Caco-2 (cell line): ENCODE data around the gene CA5B. TPM values are rescaled to one million over a fixed set of nuclear protein-coding genes. Genes with fewer than 3 reads are reported as not detected.
"Not testable (repeated sequence)": the region's sequence is repeated elsewhere in the genome, so short reads cannot be mapped to it uniquely, and the experiment has no call there.

Experiments used
- BruUV-seq: library from RNA; stranded (reverse); fragments of 400-500 nt; replicated peaks from 2 replicates; lab custom pipeline; 2021; lab: Mats Ljungman, UMichigan
- CTCF ChIA-PET: fragments of 300-600 bp; sonication (Branson Sonifier 250); formaldehyde crosslinking; loops from one replicate; lab custom pipeline; 2022; ENCODE audit warnings: antibody characterized with exemption; lab: Charles Lee
- POLR2A ChIA-PET: fragments of 300-600 bp; sonication (Branson Sonifier 250); formaldehyde crosslinking; loops from one replicate; lab custom pipeline; 2022; ENCODE audit warnings: antibody characterized with exemption; lab: Charles Lee
- DNase-seq, 2 experiments: peaks; one replicate each; pipeline versions ENCODE4 v3.0.0 to v3.0.0-alpha.2; 2020 to 2022
- H3K27me3 ChIP-seq: replicated peaks from 2 replicates; pipeline ENCODE4 v1.6.0; 2011; ENCODE audit warnings: low read length; ENCODE audit not compliant: control insufficient read depth, insufficient read depth
- H3K36me3 ChIP-seq: 2 replicates; pipeline ENCODE4 v1.5.1; 2011; ENCODE audit warnings: low read length; ENCODE audit not compliant: control insufficient read depth, insufficient read depth
- H3K4me1 ChIP-seq: fragments of 250-450 bp; sonication (Bioruptor Pico); 2 replicates; pipeline ENCODE4 v1.5.1; 2020; ENCODE audit warnings: mild to moderate bottlenecking
- H3K4me3 ChIP-seq: 2 replicates; pipeline ENCODE4 v1.5.1; 2011; ENCODE audit warnings: low read depth, mild to moderate bottlenecking, control low read depth, low read length
- H3K9me3 ChIP-seq: fragments of 250-450 bp; sonication (Bioruptor Pico); 2 replicates; pipeline ENCODE4 v1.5.1; 2020; ENCODE audit warnings: mild to moderate bottlenecking, moderate library complexity
- H3K27ac Mint-ChIP-seq: one replicate; pipeline ENCODE4 v1.8.0; 2022; ENCODE audit warnings: mixed read lengths; ENCODE audit not compliant: unreplicated experiment
- H3K27me3 Mint-ChIP-seq: one replicate; pipeline ENCODE4 v1.8.0; 2022; ENCODE audit warnings: mixed read lengths; ENCODE audit not compliant: insufficient read depth, unreplicated experiment
- H3K36me3 Mint-ChIP-seq: one replicate; pipeline ENCODE4 v1.8.0; 2022; ENCODE audit warnings: mild to moderate bottlenecking, mixed read lengths; ENCODE audit not compliant: insufficient read depth, unreplicated experiment
- H3K4me1 Mint-ChIP-seq: one replicate; pipeline ENCODE4 v1.8.0; 2022; ENCODE audit warnings: low read depth, mixed read lengths; ENCODE audit not compliant: unreplicated experiment
- H3K4me3 Mint-ChIP-seq: one replicate; pipeline ENCODE4 v1.8.0; 2022; ENCODE audit warnings: mild to moderate bottlenecking, moderate library complexity, mixed read lengths; ENCODE audit not compliant: unreplicated experiment
- H3K9me3 Mint-ChIP-seq: one replicate; pipeline ENCODE4 v1.8.0; 2022; ENCODE audit warnings: mixed read lengths; ENCODE audit not compliant: unreplicated experiment
- intact Hi-C: fragments of 100-400 bp; cut with micrococcal nuclease; formaldehyde crosslinking; loops from one replicate; pipeline ENCODE4 v1.10.0; 2022; ENCODE audit not compliant: unreplicated experiment
- total RNA-seq: library from RNA; stranded (reverse); gene quantifications from 2 replicates; pipeline ENCODE4 v1.2.3, GENCODE V29; 2022
- TF ChIP-seq, protein P1 (sequence below), 2 experiments: fragments of 200-600 bp in 1 of 2; IDR thresholded peaks; 1 replicate in 1 of 2; 2 replicates in 1 of 2; pipeline versions ENCODE4 v1.5.1 to v1.8.0; 2011 to 2022; ENCODE audit warnings: antibody characterized with exemption in 1 of 2, control low read depth in 1 of 2, inconsistent platforms in 1 of 2, low read depth in 1 of 2, low read length in 1 of 2, mild to moderate bottlenecking in 1 of 2, moderate library complexity in 1 of 2; ENCODE audit not compliant: insufficient read depth in 1 of 2, severe bottlenecking in 1 of 2, unreplicated experiment in 1 of 2

CA5B gene
- total RNA-seq, 1 experiment from 2014 or later: 4.1 TPM

DNA sequence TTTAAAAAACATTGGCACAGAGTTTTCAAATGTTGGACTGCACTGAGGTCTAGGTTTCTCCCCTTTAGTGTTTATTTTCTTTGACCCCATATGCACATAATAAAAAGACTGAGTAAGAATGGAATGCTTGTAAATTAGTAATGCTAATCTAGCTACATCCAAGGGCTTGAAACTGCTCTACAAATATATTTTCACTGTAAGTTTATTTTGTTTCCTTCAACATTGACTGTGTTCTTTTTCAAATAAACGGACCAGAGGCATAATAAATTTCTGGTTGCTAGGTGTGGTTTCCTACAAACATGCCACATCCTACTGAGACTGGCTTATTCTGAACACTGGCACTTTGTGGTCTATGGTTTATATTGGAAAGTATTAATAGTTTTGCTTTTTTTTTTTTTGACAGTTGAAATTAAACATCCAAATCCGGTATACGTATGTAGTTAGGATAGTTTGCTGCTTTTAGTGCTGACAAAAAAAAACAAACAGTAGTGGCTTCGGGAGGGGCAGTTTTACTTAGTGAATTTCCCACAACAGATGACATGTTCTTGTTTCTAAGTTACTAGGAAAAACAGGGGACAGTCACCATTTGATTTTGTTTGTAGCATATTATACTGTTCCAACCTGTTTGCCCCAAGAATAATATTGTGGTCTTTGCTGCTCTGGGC, 13.2 kb downstream of the CA5B start:
- Mint-ChIP-seq H3K4me1 (peaks cover 17% of the 10 kb centered on the region), H3K36me3 (no peaks in the 10 kb centered on the region), H3K9me3 (no peaks in the 10 kb centered on the region), H3K27me3 (no peaks in the 10 kb centered on the region), H3K27ac (no peak overlapping the region), H3K4me3 (no peak overlapping the region)
- TF ChIP-seq, protein P1, sequence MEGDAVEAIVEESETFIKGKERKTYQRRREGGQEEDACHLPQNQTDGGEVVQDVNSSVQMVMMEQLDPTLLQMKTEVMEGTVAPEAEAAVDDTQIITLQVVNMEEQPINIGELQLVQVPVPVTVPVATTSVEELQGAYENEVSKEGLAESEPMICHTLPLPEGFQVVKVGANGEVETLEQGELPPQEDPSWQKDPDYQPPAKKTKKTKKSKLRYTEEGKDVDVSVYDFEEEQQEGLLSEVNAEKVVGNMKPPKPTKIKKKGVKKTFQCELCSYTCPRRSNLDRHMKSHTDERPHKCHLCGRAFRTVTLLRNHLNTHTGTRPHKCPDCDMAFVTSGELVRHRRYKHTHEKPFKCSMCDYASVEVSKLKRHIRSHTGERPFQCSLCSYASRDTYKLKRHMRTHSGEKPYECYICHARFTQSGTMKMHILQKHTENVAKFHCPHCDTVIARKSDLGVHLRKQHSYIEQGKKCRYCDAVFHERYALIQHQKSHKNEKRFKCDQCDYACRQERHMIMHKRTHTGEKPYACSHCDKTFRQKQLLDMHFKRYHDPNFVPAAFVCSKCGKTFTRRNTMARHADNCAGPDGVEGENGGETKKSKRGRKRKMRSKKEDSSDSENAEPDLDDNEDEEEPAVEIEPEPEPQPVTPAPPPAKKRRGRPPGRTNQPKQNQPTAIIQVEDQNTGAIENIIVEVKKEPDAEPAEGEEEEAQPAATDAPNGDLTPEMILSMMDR (IDR thresholded peaks at IDR 0.05; ENCODE audit: insufficient read depth in 1 of 2, low read depth in 1 of 2, low read length in 1 of 2, severe bottlenecking in 1 of 2, unreplicated experiment in 1 of 2): no peak
- Histone ChIP-seq H3K27me3 (no peaks in the 10 kb centered on the region), H3K4me1 (no peaks in the 10 kb centered on the region), H3K9me3 (no peaks in the 10 kb centered on the region), H3K4me3 (no peak overlapping the region), H3K36me3 (no peaks in the 10 kb centered on the region)
- intact Hi-C loops: no loop called here
- no TSS peak for BruUV-seq
- POLR2A ChIA-PET: no interaction called here
- CTCF ChIA-PET: no interaction called here
- DNase-seq: no peak

DNA sequence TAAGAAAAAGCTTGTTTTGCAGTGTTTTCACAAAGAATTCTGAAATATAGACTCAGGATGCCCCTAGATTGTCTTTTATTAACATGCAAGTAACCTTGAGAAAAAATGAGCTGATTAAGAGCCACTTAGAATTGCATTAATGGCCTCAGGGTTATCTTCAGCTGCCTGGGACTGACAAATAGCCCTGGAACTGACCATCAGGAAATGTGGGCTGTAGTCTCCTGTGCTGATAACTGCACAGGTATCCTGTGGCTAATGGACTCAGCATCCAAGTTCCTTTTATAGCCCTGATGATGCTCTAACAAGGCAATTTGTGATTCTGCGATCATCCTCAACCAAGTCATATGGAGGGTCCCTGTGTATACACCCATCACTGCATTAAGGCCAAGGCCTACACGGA, 17.0 kb downstream of the CA5B start:
- no peaks in the 10 kb centered on the region for H3K36me3 ChIP-seq
- H3K27ac Mint-ChIP-seq: no peak overlapping the region
- H3K27me3 ChIP-seq: no peaks in the 10 kb centered on the region
- no peaks in the 10 kb centered on the region for H3K9me3 Mint-ChIP-seq
- no peaks in the 10 kb centered on the region for H3K4me1 ChIP-seq
- ChIA-PET POLR2A (no interaction called here), CTCF (no interaction called here)
- peaks cover 9% of the 10 kb centered on the region for H3K4me1 Mint-ChIP-seq
- TF ChIP-seq, protein P1 (IDR thresholded peaks at IDR 0.05; ENCODE audit: insufficient read depth in 1 of 2, low read depth in 1 of 2, low read length in 1 of 2, severe bottlenecking in 1 of 2, unreplicated experiment in 1 of 2): no peak
- no peak overlapping the region for H3K4me3 ChIP-seq
- no peak for DNase-seq
- no TSS peak for BruUV-seq
- intact Hi-C loops: no loop called here
- H3K27me3 Mint-ChIP-seq: no peaks in the 10 kb centered on the region
- H3K4me3 Mint-ChIP-seq: no peak overlapping the region
- H3K9me3 ChIP-seq: no peaks in the 10 kb centered on the region
- H3K36me3 Mint-ChIP-seq: no peaks in the 10 kb centered on the region

DNA sequence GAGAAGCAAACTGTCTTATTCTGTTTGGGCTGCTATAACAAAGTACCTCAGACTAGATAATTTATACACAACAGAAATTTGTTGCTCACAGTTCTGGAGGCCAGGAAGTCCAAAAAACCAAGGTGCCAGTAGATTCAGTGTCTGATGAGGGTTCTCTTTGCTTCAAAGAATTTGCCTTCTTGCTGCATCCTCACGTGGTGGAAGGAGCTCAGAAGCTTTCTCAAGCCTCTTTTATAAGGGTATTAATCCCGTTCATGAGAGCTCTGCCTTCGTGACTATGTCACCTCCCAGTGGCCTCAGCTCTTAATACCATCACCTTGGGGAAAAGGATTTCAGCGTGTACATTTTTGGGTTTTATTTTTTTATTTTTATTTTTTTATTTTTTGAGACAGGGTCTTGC, 20.1 kb downstream of the CA5B start:
- TF ChIP-seq, protein P1 (IDR thresholded peaks at IDR 0.05; ENCODE audit: insufficient read depth in 1 of 2, low read depth in 1 of 2, low read length in 1 of 2, severe bottlenecking in 1 of 2, unreplicated experiment in 1 of 2): no peak
- peaks cover 9% of the 10 kb centered on the region for H3K4me1 Mint-ChIP-seq
- no peak overlapping the region for H3K27ac Mint-ChIP-seq
- intact Hi-C loops: no loop called here
- POLR2A ChIA-PET: no interaction called here
- Histone ChIP-seq H3K27me3 (no peaks in the 10 kb centered on the region), H3K36me3 (no peaks in the 10 kb centered on the region), H3K4me1 (no peaks in the 10 kb centered on the region), H3K9me3 (no peaks in the 10 kb centered on the region), H3K4me3 (no peak overlapping the region)
- H3K9me3 Mint-ChIP-seq: no peaks in the 10 kb centered on the region
- no TSS peak for BruUV-seq
- H3K36me3 Mint-ChIP-seq: no peaks in the 10 kb centered on the region
- H3K27me3 Mint-ChIP-seq: no peaks in the 10 kb centered on the region
- CTCF ChIA-PET: no interaction called here
- no peak overlapping the region for H3K4me3 Mint-ChIP-seq
- DNase-seq: no peak

DNA sequence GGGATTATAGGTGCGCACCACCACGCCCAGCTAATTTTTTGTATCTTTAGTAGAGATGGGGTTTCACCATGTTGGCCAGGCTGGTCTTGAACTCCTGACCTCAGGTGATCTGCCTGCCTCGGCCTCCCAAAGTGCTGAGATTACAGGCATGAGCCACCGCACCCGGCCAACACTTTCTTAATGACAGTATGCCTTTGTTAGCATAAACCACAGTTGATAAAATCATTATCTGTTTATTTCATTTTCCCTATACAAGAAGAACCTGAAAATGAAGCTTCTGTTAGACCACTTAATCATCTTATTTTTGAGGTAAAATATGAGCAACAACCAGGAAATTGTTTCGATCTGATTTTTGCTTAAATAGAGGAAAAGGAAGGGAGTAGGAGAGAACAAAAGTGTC, 21.8 kb downstream of the CA5B start:
- DNase-seq, H3K36me3 Mint-ChIP-seq, H3K9me3 ChIP-seq, H3K4me3 Mint-ChIP-seq, intact Hi-C loops, H3K9me3 Mint-ChIP-seq, H3K27me3 ChIP-seq, H3K27me3 Mint-ChIP-seq, H3K36me3 ChIP-seq, BruUV-seq, H3K4me1 Mint-ChIP-seq, H3K4me3 ChIP-seq, H3K4me1 ChIP-seq, POLR2A ChIA-PET, H3K27ac Mint-ChIP-seq: not testable (repeated sequence)
- CTCF ChIA-PET: interaction anchor here (0.6 kb wide), 1 partner anchor 51 kb away, joined by 3 read pairs; no protein-coding TSS in a partner anchor
